Suprapubic skin (tissue), 4 donors: Measurements from ENCODE around the gene HINFP.

Source experiments
- POLR2A ChIP-seq, 2 donors: fragments of 450-650 bp; IDR thresholded peaks; one replicate each; pipeline ENCODE4 v1.6.1; 2017; ENCODE audit warnings: antibody characterized with exemption in 2 of 2, mild to moderate bottlenecking in 2 of 2, moderate library complexity in 2 of 2
- POLR2AphosphoS5 ChIP-seq, 3 donors: sonication (generic); formaldehyde crosslinking; IDR thresholded peaks; one replicate each; pipeline ENCODE4 v1.6.1; 2017; ENCODE audit warnings: antibody characterized with exemption in 3 of 3
- TF ChIP-seq, protein P1 (sequence below), 2 donors: fragments of 200-600 bp in 1 of 2; fragments of 450-650 bp in 1 of 2; sonication (generic) in 1 of 2; IDR thresholded peaks; one replicate each; pipeline ENCODE4 v1.5.1; 2016 to 2019; ENCODE audit warnings: antibody characterized with exemption in 2 of 2, mild to moderate bottlenecking in 1 of 2, moderate library complexity in 1 of 2

DNA sequence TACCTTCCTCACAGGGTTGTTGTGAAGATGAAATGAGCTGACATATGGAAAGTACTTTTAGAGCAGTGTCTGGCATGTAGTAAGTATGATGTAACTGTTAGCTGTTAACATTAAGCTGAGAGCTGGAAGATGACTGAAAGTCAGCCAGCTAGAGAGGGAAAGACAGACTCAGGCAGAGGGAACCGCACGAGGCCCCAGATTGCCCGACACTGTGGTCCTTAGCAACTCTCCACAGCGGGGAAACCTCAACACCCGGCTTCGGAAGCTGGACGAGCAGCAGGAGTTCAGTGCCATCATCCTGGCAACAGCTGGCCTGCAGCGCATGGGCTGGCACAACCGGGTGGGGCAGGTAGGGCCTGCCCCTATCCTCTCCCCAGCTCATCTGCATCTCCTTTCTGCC is 30.2 kb upstream of the HINFP start:
- TF ChIP-seq POLR2AphosphoS5 (IDR thresholded peaks at IDR 0.05) (no peak), POLR2A (IDR thresholded peaks at IDR 0.05) (no peak)
- TF ChIP-seq, protein P1, sequence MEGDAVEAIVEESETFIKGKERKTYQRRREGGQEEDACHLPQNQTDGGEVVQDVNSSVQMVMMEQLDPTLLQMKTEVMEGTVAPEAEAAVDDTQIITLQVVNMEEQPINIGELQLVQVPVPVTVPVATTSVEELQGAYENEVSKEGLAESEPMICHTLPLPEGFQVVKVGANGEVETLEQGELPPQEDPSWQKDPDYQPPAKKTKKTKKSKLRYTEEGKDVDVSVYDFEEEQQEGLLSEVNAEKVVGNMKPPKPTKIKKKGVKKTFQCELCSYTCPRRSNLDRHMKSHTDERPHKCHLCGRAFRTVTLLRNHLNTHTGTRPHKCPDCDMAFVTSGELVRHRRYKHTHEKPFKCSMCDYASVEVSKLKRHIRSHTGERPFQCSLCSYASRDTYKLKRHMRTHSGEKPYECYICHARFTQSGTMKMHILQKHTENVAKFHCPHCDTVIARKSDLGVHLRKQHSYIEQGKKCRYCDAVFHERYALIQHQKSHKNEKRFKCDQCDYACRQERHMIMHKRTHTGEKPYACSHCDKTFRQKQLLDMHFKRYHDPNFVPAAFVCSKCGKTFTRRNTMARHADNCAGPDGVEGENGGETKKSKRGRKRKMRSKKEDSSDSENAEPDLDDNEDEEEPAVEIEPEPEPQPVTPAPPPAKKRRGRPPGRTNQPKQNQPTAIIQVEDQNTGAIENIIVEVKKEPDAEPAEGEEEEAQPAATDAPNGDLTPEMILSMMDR (IDR thresholded peaks at IDR 0.05): no peak
